Nephron progenitor cell (in vitro differentiated cells): ENCODE results near the gene SFXN3.

Experiments used
- DNase-seq: peaks from one replicate; pipeline ENCODE4 v3.0.0; 2021
- H3K27ac Mint-ChIP-seq: 2 replicates; pipeline ENCODE4 v1.8.0; 2021; ENCODE audit warnings: mild to moderate bottlenecking, moderate library complexity, mixed read lengths
- H3K27me3 Mint-ChIP-seq: 2 replicates; pipeline ENCODE4 v1.8.0; 2021; ENCODE audit warnings: mild to moderate bottlenecking, low read depth, mixed read lengths; ENCODE audit not compliant: poor library complexity
- H3K36me3 Mint-ChIP-seq: 2 replicates; pipeline ENCODE4 v1.8.0; 2021; ENCODE audit warnings: low read depth, mixed read lengths
- H3K4me1 Mint-ChIP-seq: 2 replicates; pipeline ENCODE4 v1.8.0; 2021; ENCODE audit warnings: mixed read lengths
- H3K4me3 Mint-ChIP-seq: 2 replicates; pipeline ENCODE4 v1.8.0; 2021; ENCODE audit warnings: mild to moderate bottlenecking, moderate library complexity, mixed read lengths
- H3K9me3 Mint-ChIP-seq: 2 replicates; pipeline ENCODE4 v1.8.0; 2021; ENCODE audit warnings: mild to moderate bottlenecking, moderate library complexity, mixed read lengths
- CTCF ChIP-seq: fragments of 200-600 bp; sonication (generic); IDR thresholded peaks from 2 replicates; pipeline ENCODE4 v1.5.0; 2021; ENCODE audit warnings: antibody characterized with exemption

SFXN3 gene

DNA sequence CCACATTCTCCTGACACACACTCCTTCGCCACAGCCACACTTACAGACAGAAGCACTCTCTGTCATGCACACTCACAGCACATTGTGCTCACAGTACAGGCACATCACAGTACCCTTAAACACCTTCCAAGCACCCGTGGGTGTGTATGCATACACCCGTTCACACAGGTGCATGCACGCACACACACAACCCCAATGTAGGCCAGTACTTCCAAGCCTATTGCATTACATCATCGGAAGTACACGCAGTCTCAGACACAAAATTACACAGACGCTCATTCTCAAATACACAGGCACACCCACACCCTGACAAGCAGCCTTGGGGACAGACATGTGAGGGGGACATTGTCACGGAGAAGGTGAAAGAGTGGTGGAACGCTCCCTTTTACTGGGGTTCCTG, 41.9 kb downstream of the SFXN3 start:
- H3K27me3 Mint-ChIP-seq, result peaks cover 77% of the 10 kb centered on the region
- H3K36me3 Mint-ChIP-seq, result no peaks in the 10 kb centered on the region
- no peak overlapping the region for H3K27ac Mint-ChIP-seq
- H3K4me1 Mint-ChIP-seq, result peaks cover 50% of the 10 kb centered on the region
- H3K9me3 Mint-ChIP-seq, result no peaks in the 10 kb centered on the region
- DNase-seq, result no peak
- no peak for TF ChIP-seq CTCF
- H3K4me3 Mint-ChIP-seq, result no peak overlapping the region

DNA sequence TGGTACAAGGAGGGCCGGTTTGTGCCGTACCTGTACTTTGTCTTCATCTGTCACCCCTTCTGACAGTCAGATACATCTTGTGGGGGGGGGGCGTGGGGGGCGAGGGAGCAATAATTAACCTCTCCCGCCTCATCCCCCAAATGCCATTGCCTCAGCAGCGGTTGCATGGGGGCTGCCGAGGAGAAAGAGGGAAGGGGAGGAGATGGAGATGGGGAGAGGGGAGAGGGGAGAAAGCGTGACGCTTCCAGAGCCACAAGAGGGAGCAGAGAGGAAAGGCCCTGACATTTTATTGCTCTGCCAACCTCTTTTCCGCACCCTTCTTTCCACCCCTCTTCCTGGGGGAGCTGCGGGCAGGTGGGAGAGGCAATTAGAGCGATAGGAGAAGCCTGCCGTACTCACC, 42.6 kb downstream of the SFXN3 start:
- H3K27me3 Mint-ChIP-seq, result peaks cover 84% of the 10 kb centered on the region
- no peaks in the 10 kb centered on the region for H3K36me3 Mint-ChIP-seq
- H3K4me3 Mint-ChIP-seq, result no peak overlapping the region
- H3K4me1 Mint-ChIP-seq, result peaks cover 50% of the 10 kb centered on the region
- TF ChIP-seq CTCF, result no peak
- DNase-seq, result no peak
- H3K27ac Mint-ChIP-seq, result no peak overlapping the region
- H3K9me3 Mint-ChIP-seq, result no peaks in the 10 kb centered on the region

DNA sequence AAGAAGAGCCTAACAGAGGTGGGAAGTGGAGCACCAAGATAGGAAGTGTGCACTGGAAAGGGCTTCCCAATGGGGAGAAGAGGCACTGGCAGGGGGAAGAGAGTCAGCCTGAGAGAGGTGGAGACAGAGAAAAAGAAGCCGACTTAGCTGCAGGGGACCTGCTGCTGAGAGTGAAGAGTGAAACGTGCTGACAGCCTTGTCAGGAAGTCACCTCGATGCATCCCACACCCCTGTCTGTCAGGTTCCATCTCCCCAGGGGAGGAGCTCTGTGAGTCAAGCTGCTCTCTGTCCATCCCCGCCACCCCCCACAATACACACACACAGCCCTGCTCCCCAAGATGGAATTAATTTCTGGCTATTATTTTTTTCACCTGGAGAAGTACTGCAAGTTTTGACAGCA, 44.7 kb downstream of the SFXN3 start:
- Mint-ChIP-seq H3K27me3 (peaks cover 97% of the 10 kb centered on the region), H3K36me3 (no peaks in the 10 kb centered on the region), H3K4me1 (peaks cover 49% of the 10 kb centered on the region), H3K27ac (no peak overlapping the region), H3K4me3 (no peak overlapping the region), H3K9me3 (no peaks in the 10 kb centered on the region)
- no peak for DNase-seq
- no peak for TF ChIP-seq CTCF

DNA sequence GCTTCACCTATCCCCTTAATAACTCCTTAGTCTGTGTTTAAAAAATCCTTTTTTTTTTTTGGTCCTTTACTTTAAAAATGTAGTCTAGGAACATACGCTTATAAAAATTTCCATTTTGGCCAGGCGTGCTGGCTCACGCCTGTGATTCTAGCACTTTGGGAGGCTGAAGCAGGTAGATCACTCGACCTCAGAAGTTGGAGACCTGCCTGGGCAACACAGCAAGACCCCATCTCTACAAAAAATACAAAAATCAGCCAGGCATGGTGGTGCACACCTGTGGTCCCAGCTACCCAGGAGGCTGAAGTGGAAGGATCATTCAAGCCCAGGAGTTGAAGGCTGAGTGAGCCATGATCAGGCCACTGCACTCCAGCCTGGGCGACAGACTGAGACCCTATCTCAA, 45.6 kb downstream of the SFXN3 start:
- Mint-ChIP-seq H3K27me3 (peaks cover 97% of the 10 kb centered on the region), H3K4me1 (peaks cover 40% of the 10 kb centered on the region)

DNA sequence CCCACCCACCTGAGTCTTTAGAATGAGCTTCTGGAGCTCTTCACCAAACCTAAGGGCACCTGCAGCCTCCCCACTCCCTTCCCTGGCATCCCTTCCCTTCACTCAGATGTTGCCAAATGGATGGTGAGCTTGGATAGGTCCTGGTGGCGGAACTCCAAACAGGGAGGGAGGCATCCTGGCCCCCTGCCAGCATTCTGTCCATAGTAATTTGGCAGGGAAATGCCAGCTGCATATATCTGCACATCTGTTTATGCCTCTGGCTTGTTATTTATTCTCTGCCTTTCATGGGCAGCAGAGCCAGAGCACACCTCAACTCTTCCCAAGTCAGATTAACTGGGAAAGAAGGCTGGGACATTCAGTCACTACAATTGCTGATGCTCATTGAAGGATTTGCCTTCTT, 48.8 kb downstream of the SFXN3 start:
- H3K9me3 Mint-ChIP-seq, result no peaks in the 10 kb centered on the region
- H3K4me1 Mint-ChIP-seq, result peaks cover 12% of the 10 kb centered on the region
- no peak for DNase-seq
- TF ChIP-seq CTCF, result no peak
- peaks cover 98% of the 10 kb centered on the region for H3K27me3 Mint-ChIP-seq
- H3K4me3 Mint-ChIP-seq, result no peak overlapping the region
- H3K36me3 Mint-ChIP-seq, result no peaks in the 10 kb centered on the region
- H3K27ac Mint-ChIP-seq, result no peak overlapping the region

More for the DNA sequence above, 45.6 kb downstream of the SFXN3 start:
- no peak for DNase-seq
- no peak for TF ChIP-seq CTCF
- H3K27ac Mint-ChIP-seq, result no peak overlapping the region
- H3K36me3 Mint-ChIP-seq, result no peaks in the 10 kb centered on the region
- no peaks in the 10 kb centered on the region for H3K9me3 Mint-ChIP-seq
- no peak overlapping the region for H3K4me3 Mint-ChIP-seq
